Smooth muscle cell (in vitro differentiated cells): Measurements from ENCODE around the gene CWH43. TPM values are rescaled to one million over a fixed set of nuclear protein-coding genes. Genes with fewer than 3 reads are reported as not detected.

Source experiments
- DNase-seq: peaks from one replicate; lab custom pipeline; 2025; ENCODE audit not compliant: unreplicated experiment; lab: John Stamatoyannopoulos, UW
- H2AFZ ChIP-seq: fragments of 200-600 bp; sonication (generic); 2 replicates; pipeline ENCODE4 v1.6.0; 2016; ENCODE audit warnings: antibody characterized with exemption, low read depth, mild to moderate bottlenecking
- H3F3A ChIP-seq: fragments of 200-600 bp; sonication (generic); 2 replicates; pipeline ENCODE4 v1.6.0; 2017; ENCODE audit warnings: antibody characterized with exemption, low read depth
- H3K27ac ChIP-seq: fragments of 200-600 bp; sonication (generic); 2 replicates; pipeline ENCODE4 v1.5.1; 2016; ENCODE audit warnings: low read depth, mild to moderate bottlenecking
- H3K27me3 ChIP-seq: fragments of 200-600 bp; sonication (generic); 2 replicates; pipeline ENCODE4 v1.6.1; 2016; ENCODE audit warnings: low read depth, mild to moderate bottlenecking
- H3K36me3 ChIP-seq: fragments of 200-600 bp; sonication (generic); 2 replicates; pipeline ENCODE4 v1.5.1; 2016; ENCODE audit warnings: low read depth
- H3K4me1 ChIP-seq: fragments of 200-600 bp; sonication (generic); 2 replicates; pipeline ENCODE4 v1.5.1; 2016; ENCODE audit warnings: low read depth
- H3K4me2 ChIP-seq: fragments of 200-600 bp; sonication (generic); 2 replicates; pipeline ENCODE4 v1.6.0; 2016; ENCODE audit warnings: mild to moderate bottlenecking
- H3K4me3 ChIP-seq: fragments of 200-600 bp; sonication (generic); 2 replicates; pipeline ENCODE4 v1.5.1; 2016; ENCODE audit warnings: mild to moderate bottlenecking
- H3K79me2 ChIP-seq: fragments of 200-600 bp; sonication (generic); 2 replicates; pipeline ENCODE4 v1.6.0; 2016; ENCODE audit warnings: low read depth, mild to moderate bottlenecking
- H3K9ac ChIP-seq: fragments of 200-600 bp; sonication (generic); 2 replicates; pipeline ENCODE4 v1.6.0; 2016; ENCODE audit warnings: low read depth
- H3K9me3 ChIP-seq: fragments of 200-600 bp; sonication (generic); replicated peaks from 2 replicates; pipeline ENCODE4 v1.5.1; 2016; ENCODE audit warnings: low read depth
- H4K20me1 ChIP-seq: fragments of 200-600 bp; sonication (generic); 2 replicates; pipeline ENCODE4 v1.6.0; 2016; ENCODE audit warnings: low read depth
- WGBS: methylation state at CpG from one replicate; pipeline ENCODE4 v1.1.7; 2016; ENCODE audit warnings: low lambda C conversion rate; 5-methylcytosine and 5-hydroxymethylcytosine counted together
- polyA plus RNA-seq: library from polyadenylated mRNA; unstranded; fragments of >200 nt; fragmentation: Nextera tagmentation; extraction: Ambion mirVana; gene quantifications from 2 replicates; pipeline ENCODE4 v1.2.1, GENCODE V29; 2016
- total RNA-seq: library from RNA; depleted of rRNA; stranded (reverse); fragments of >200 nt; gene quantifications from 2 replicates; pipeline ENCODE4 v1.2.3, GENCODE V29; 2014
- TF ChIP-seq, protein P1 (sequence below): fragments of 200-600 bp; sonication (generic); IDR thresholded peaks from 2 replicates; pipeline ENCODE4 v1.5.1; 2017; ENCODE audit warnings: borderline replicate concordance, mild to moderate bottlenecking, antibody characterized with exemption; ENCODE audit not compliant: insufficient read depth, poor library complexity, severe bottlenecking

The CWH43 gene
- total and polyA plus RNA-seq, 2 experiments from 2014 or later = 0.50 to 7.2 TPM

DNA sequence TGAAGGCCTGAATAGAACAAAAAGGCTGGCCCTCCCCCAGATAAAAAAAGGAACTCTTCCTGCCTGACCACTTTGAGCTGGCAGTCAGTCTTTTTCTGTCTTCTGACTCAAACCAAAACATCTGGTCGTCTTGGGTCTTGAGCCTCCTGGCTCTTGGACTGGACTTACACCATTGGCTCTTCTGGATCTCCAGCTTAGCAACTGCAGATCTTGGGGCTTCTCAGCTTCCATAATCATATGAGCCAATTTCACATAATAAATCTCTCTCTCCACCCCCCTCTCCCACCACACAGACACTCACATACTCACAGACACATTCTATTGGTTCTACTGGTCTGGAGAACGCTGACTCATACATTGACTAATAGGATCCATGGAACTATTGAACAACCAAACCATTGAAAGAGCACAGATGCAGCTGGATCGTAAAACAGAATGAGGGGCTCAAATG is 15.6 kb upstream of the CWH43 start:
- Histone ChIP-seq H3K9ac (no peak overlapping the region), H3F3A (no peaks in the 10 kb centered on the region), H3K9me3 (no peaks in the 10 kb centered on the region), H3K4me1 (no peaks in the 10 kb centered on the region), H2AFZ (no peak overlapping the region), H3K4me3 (no peak overlapping the region), H3K27me3 (no peaks in the 10 kb centered on the region), H3K27ac (peak overlapping the region; percentile 49), H3K4me2 (no peak overlapping the region), H3K36me3 (no peaks in the 10 kb centered on the region), H4K20me1 (no peaks in the 10 kb centered on the region), H3K79me2 (no peaks in the 10 kb centered on the region)
- 47% methylated on average over 3 of the region's 3 CpGs for WGBS
- TF ChIP-seq, protein P1, sequence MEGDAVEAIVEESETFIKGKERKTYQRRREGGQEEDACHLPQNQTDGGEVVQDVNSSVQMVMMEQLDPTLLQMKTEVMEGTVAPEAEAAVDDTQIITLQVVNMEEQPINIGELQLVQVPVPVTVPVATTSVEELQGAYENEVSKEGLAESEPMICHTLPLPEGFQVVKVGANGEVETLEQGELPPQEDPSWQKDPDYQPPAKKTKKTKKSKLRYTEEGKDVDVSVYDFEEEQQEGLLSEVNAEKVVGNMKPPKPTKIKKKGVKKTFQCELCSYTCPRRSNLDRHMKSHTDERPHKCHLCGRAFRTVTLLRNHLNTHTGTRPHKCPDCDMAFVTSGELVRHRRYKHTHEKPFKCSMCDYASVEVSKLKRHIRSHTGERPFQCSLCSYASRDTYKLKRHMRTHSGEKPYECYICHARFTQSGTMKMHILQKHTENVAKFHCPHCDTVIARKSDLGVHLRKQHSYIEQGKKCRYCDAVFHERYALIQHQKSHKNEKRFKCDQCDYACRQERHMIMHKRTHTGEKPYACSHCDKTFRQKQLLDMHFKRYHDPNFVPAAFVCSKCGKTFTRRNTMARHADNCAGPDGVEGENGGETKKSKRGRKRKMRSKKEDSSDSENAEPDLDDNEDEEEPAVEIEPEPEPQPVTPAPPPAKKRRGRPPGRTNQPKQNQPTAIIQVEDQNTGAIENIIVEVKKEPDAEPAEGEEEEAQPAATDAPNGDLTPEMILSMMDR = no peak
- DNase-seq = no peak

DNA sequence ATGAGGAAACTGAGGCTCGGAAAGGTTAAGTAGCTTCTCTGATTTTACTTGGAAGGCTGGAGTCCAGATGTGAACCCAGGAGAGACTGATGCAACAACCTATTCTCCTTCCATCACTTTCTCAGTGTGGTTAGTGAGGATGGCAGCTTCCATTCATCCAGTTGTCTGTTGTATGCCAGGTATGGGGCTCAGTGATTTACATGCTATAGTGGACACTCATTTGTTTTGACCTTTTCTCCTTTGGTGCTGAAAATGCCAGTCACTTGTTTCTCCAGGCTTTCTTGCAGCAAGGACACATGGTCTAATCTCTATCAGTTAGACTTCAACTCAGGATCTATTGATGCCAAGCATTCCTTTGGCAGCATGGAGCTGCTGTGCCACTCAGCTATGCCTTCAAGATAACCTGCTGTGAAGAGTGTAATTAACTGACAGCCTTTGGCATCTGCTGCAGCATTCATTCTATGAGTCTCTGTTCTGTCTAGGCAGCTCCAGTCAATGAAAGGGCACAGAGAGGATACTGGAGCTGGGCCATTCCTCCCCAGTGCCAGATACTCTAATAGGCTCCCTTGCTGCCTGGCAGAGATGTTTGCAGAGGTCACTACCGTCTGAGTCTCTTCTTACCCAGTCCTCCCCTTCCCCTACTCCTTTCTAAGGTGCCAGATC is 11.0 kb upstream of the CWH43 start:
- Histone ChIP-seq H3K9me3 (no peaks in the 10 kb centered on the region), H3K36me3 (no peaks in the 10 kb centered on the region), H3K4me2 (no peak overlapping the region), H2AFZ (no peak overlapping the region), H3K27me3 (no peaks in the 10 kb centered on the region), H3K4me3 (no peak overlapping the region), H3K79me2 (no peaks in the 10 kb centered on the region), H4K20me1 (no peaks in the 10 kb centered on the region), H3K4me1 (no peaks in the 10 kb centered on the region), H3K27ac (no peak overlapping the region), H3K9ac (no peak overlapping the region), H3F3A (no peaks in the 10 kb centered on the region)
- WGBS = 80% methylated on average over 2 of the region's 2 CpGs
- no peak for DNase-seq
- TF ChIP-seq, protein P1 = no peak

DNA sequence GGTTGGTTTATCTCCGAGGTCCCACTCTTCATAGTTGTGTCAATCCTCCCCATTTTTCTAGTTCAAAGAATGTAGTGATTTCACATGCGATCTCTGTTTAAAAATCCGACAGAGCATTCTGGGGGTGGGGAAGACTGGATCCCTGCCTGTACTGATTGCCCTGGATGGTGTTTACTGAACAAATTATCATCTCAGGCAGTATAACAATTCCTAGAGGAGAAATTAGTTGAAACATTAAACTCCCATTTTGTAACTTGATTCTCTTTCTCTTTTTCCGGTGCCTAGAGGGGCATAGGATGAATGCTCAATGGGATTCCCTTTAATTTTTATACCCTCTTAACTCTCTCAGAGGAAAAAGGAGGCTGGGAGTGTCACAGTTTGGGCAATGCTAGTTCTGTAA is 10.0 kb upstream of the CWH43 start:
- Histone ChIP-seq H3K9ac (no peak overlapping the region), H3F3A (no peaks in the 10 kb centered on the region), H3K27ac (no peak overlapping the region), H2AFZ (no peak overlapping the region), H3K4me1 (no peaks in the 10 kb centered on the region), H3K27me3 (no peaks in the 10 kb centered on the region), H3K4me3 (no peak overlapping the region), H3K36me3 (no peaks in the 10 kb centered on the region), H3K4me2 (no peak overlapping the region), H3K9me3 (no peaks in the 10 kb centered on the region), H3K79me2 (no peaks in the 10 kb centered on the region), H4K20me1 (no peaks in the 10 kb centered on the region)
- no peak for DNase-seq
- WGBS = 91% methylated on average over 4 of the region's 4 CpGs
- TF ChIP-seq, protein P1 = no peak
